Calu3 (cell line): ENCODE data around the gene REEP5. TPM values are rescaled to one million over a fixed set of nuclear protein-coding genes. Genes with fewer than 3 reads are reported as not detected.

Source experiments
- BruUV-seq: library from RNA; stranded (reverse); fragments of 400-500 nt; replicated peaks from 2 replicates; lab custom pipeline; 2021; lab: Mats Ljungman, UMichigan
- CTCF ChIA-PET: fragments of 300-600 bp; sonication (Branson Sonifier 250); formaldehyde crosslinking; loops from one replicate; lab custom pipeline; 2022; ENCODE audit warnings: antibody characterized with exemption; lab: Charles Lee
- DNase-seq: peaks from one replicate; pipeline ENCODE4 v3.0.0; 2022
- H3K27ac Mint-ChIP-seq: one replicate; pipeline ENCODE4 v1.8.0; 2022; ENCODE audit warnings: mixed read lengths; ENCODE audit not compliant: unreplicated experiment
- H3K27me3 Mint-ChIP-seq: one replicate; pipeline ENCODE4 v1.8.0; 2022; ENCODE audit warnings: mixed read lengths; ENCODE audit not compliant: unreplicated experiment
- H3K36me3 Mint-ChIP-seq: one replicate; pipeline ENCODE4 v1.8.0; 2022; ENCODE audit warnings: mild to moderate bottlenecking, moderate library complexity, mixed read lengths; ENCODE audit not compliant: insufficient read depth, unreplicated experiment
- H3K4me1 Mint-ChIP-seq: one replicate; pipeline ENCODE4 v1.8.0; 2022; ENCODE audit warnings: mild to moderate bottlenecking, low read depth, mixed read lengths; ENCODE audit not compliant: unreplicated experiment
- H3K4me3 Mint-ChIP-seq: one replicate; pipeline ENCODE4 v1.8.0; 2022; ENCODE audit warnings: mild to moderate bottlenecking, low read depth, moderate library complexity, mixed read lengths; ENCODE audit not compliant: unreplicated experiment
- H3K9me3 Mint-ChIP-seq: one replicate; pipeline ENCODE4 v1.8.0; 2022; ENCODE audit warnings: low read depth, mixed read lengths; ENCODE audit not compliant: unreplicated experiment
- CTCF ChIP-seq: fragments of 200-600 bp; IDR thresholded peaks from one replicate; pipeline ENCODE4 v1.8.0; 2022; ENCODE audit warnings: antibody characterized with exemption; ENCODE audit not compliant: unreplicated experiment
- intact Hi-C: fragments of 100-400 bp; cut with micrococcal nuclease; formaldehyde crosslinking; loops from one replicate; pipeline ENCODE4 v1.10.0; 2022; ENCODE audit not compliant: unreplicated experiment
- total RNA-seq: library from RNA; stranded (reverse); gene quantifications from 2 replicates; pipeline ENCODE4 v1.2.3, GENCODE V29; 2022

REEP5 gene
- total RNA-seq, 1 experiment from 2014 or later = 123 TPM

GRCh38 chr5:112847306-112847705 lies 74.7 kb downstream of the REEP5 start:
- Mint-ChIP-seq H3K9me3 (no peaks in the 10 kb centered on the region), H3K27me3 (no peaks in the 10 kb centered on the region), H3K4me3 (no peak overlapping the region), H3K27ac (no peak overlapping the region), H3K4me1 (no peaks in the 10 kb centered on the region), H3K36me3 (no peaks in the 10 kb centered on the region)
- no TSS peak for BruUV-seq
- CTCF ChIA-PET = no interaction called here
- intact Hi-C loops = no loop called here
- TF ChIP-seq CTCF = no peak
- no peak for DNase-seq

GRCh38 chr5:112846556-112846955 lies 75.5 kb downstream of the REEP5 start:
- H3K4me1 Mint-ChIP-seq = no peaks in the 10 kb centered on the region
- intact Hi-C loops = no loop called here
- no peak overlapping the region for H3K4me3 Mint-ChIP-seq
- CTCF ChIA-PET = no interaction called here
- no peak overlapping the region for H3K27ac Mint-ChIP-seq
- no peaks in the 10 kb centered on the region for H3K36me3 Mint-ChIP-seq
- DNase-seq = no peak
- BruUV-seq = no TSS peak
- no peaks in the 10 kb centered on the region for H3K27me3 Mint-ChIP-seq
- H3K9me3 Mint-ChIP-seq = no peaks in the 10 kb centered on the region
- no peak for TF ChIP-seq CTCF

- Mint-ChIP-seq H3K27ac (no peak overlapping the region), H3K36me3 (no peaks in the 10 kb centered on the region), H3K27me3 (no peaks in the 10 kb centered on the region), H3K9me3 (no peaks in the 10 kb centered on the region), H3K4me3 (no peak overlapping the region), H3K4me1 (no peaks in the 10 kb centered on the region)
- no TSS peak for BruUV-seq
- CTCF ChIA-PET = interaction anchor here (0.7 kb wide), 1 partner anchor 352 kb away, joined by 3 read pairs; no protein-coding TSS in a partner anchor
- no peak for DNase-seq
- no peak for TF ChIP-seq CTCF
- intact Hi-C loops = no loop called here
Measured at GRCh38 chr5:112844489-112844888, 77.5 kb downstream of the REEP5 start.

- no peaks in the 10 kb centered on the region for H3K27me3 Mint-ChIP-seq
- BruUV-seq = no TSS peak
- no peaks in the 10 kb centered on the region for H3K36me3 Mint-ChIP-seq
- intact Hi-C loops = no loop called here
- no peak overlapping the region for H3K27ac Mint-ChIP-seq
- H3K4me1 Mint-ChIP-seq = no peaks in the 10 kb centered on the region
- no peak for TF ChIP-seq CTCF
- no peak overlapping the region for H3K4me3 Mint-ChIP-seq
- DNase-seq = no peak
- peaks cover 6% of the 10 kb centered on the region for H3K9me3 Mint-ChIP-seq
- CTCF ChIA-PET = no interaction called here
Measured at GRCh38 chr5:112833971-112834370, 88.1 kb downstream of the REEP5 start.
